Keratinocyte (primary cell): ENCODE data around the gene SMYD3. TPM values are rescaled to one million over a fixed set of nuclear protein-coding genes. Genes with fewer than 3 reads are reported as not detected.

Experiments used
- DNase-seq: peaks from one replicate; pipeline ENCODE4 v3.0.0-alpha.2; 2011; ENCODE audit warnings: low read depth, missing footprints, low spot score
- FAIRE-seq: peaks from 2 replicates; lab custom pipeline; 2011; peaks lifted over from hg19 to GRCh38; lab: Jason Lieb, UNC
- H2AFZ ChIP-seq: 2 replicates; pipeline ENCODE4 v1.6.0; 2012; ENCODE audit warnings: low read length, control low read depth, inconsistent platforms; ENCODE audit not compliant: control insufficient read depth
- H3K27ac ChIP-seq: 2 replicates; pipeline ENCODE4 v1.5.1; 2011; ENCODE audit warnings: low read length; ENCODE audit not compliant: control insufficient read depth, insufficient read depth
- H3K27me3 ChIP-seq: 3 replicates; pipeline ENCODE4 v1.6.0; 2011; ENCODE audit warnings: low read length; ENCODE audit not compliant: control insufficient read depth, insufficient read depth; ENCODE audit errors: extremely low read depth
- H3K36me3 ChIP-seq, 2 experiments: 2 replicates in 1 of 2; 3 replicates in 1 of 2; pipeline ENCODE4 v1.5.1; 2011; ENCODE audit warnings: low read length in 2 of 2, mild to moderate bottlenecking in 1 of 2; ENCODE audit not compliant: control insufficient read depth in 2 of 2, insufficient read depth in 2 of 2; ENCODE audit errors: extremely low read depth in 1 of 2
- H3K4me1 ChIP-seq: 3 replicates; pipeline ENCODE4 v1.5.1; 2011; ENCODE audit warnings: low read length; ENCODE audit not compliant: control insufficient read depth, insufficient read depth; ENCODE audit errors: extremely low read depth
- H3K4me2 ChIP-seq: 3 replicates; pipeline ENCODE4 v1.6.0; 2011; ENCODE audit warnings: low read depth, low read length; ENCODE audit not compliant: control insufficient read depth, insufficient read depth; ENCODE audit errors: extremely low read depth
- H3K4me3 ChIP-seq, 3 experiments: fragments of 200-600 bp in 1 of 3; sonication (generic) in 1 of 3; 2 replicates in 2 of 3; 3 replicates in 1 of 3; pipeline ENCODE4 v1.5.1; 2011 to 2016; ENCODE audit warnings: low read length in 3 of 3, mild to moderate bottlenecking in 3 of 3, control low read depth in 2 of 3, inconsistent platforms in 1 of 3, low read depth in 1 of 3, mixed read lengths in 1 of 3, mixed run types in 1 of 3, moderate library complexity in 1 of 3; ENCODE audit not compliant: control insufficient read depth in 2 of 3, insufficient read depth in 2 of 3; ENCODE audit errors: extremely low read depth in 1 of 3
- H3K79me2 ChIP-seq: 2 replicates; pipeline ENCODE4 v1.6.0; 2012; ENCODE audit warnings: low read length; ENCODE audit not compliant: control insufficient read depth, insufficient read depth
- H3K9ac ChIP-seq: 3 replicates; pipeline ENCODE4 v1.6.0; 2011; ENCODE audit warnings: low read length; ENCODE audit not compliant: control insufficient read depth, insufficient read depth; ENCODE audit errors: extremely low read depth
- H3K9me1 ChIP-seq: 3 replicates; pipeline ENCODE4 v1.6.0; 2011; ENCODE audit warnings: low read length; ENCODE audit not compliant: control insufficient read depth, insufficient read depth; ENCODE audit errors: extremely low read depth
- H3K9me3 ChIP-seq: 2 replicates; pipeline ENCODE4 v1.5.1; 2012; ENCODE audit warnings: low read depth, low read length; ENCODE audit not compliant: control insufficient read depth
- H4K20me1 ChIP-seq: 3 replicates; pipeline ENCODE4 v1.6.0; 2011; ENCODE audit warnings: low read length; ENCODE audit not compliant: control insufficient read depth, insufficient read depth; ENCODE audit errors: extremely low read depth
- CTCF ChIP-seq, 3 experiments: IDR thresholded peaks in 1 of 3; conservative IDR thresholded peaks in 1 of 3; optimal IDR thresholded peaks in 1 of 3; 2 replicates in 2 of 3; 3 replicates in 1 of 3; pipeline versions ENCODE3 to v1.5.1; 2011; ENCODE audit warnings: low read length in 3 of 3, mild to moderate bottlenecking in 3 of 3, moderate library complexity in 2 of 3, control low read depth in 1 of 3, inconsistent platforms in 1 of 3; ENCODE audit not compliant: insufficient read depth in 2 of 3; ENCODE audit errors: extremely low read depth in 1 of 3
- EZH2 ChIP-seq: IDR thresholded peaks from one replicate; pipeline ENCODE4 v1.6.1; 2012; ENCODE audit warnings: inconsistent platforms, mild to moderate bottlenecking, low read length, moderate library complexity
- dilution Hi-C: fragments of 300-500 bp; cut with MboI; formaldehyde crosslinking; loops from one replicate; pipeline ENCODE4 v1.7.0; 2020; ENCODE audit warnings: low sequenced_read_pairs; ENCODE audit not compliant: extremely low pct_ligation_motif_present
- polyA plus RNA-seq, 5 experiments: library from polyadenylated mRNA; depleted of rRNA in 3 of 5; stranded (reverse) in 3 of 5; stranded (forward) in 1 of 5; unstranded in 1 of 5; fragments of >200 nt; gene quantifications; 1 replicate in 1 of 5; 2 replicates in 3 of 5; 3 replicates in 1 of 5; pipeline versions ENCODE4 v1.2.1 to v1.2.3, GENCODE V29; 2011 to 2012; ENCODE audit warnings: missing spikeins in 2 of 5, low read depth in 1 of 5, low replicate concordance in 1 of 5

SMYD3 gene
- polyA plus RNA-seq, 1 donor (not counting 4 experiments of a cell fraction or from before 2014, with no cell fraction given), result 31.0 TPM

GRCh38 chr1:245855846-245856730 lies 651.0 kb downstream of the SMYD3 start:
- no peak overlapping the region for H3K4me2 ChIP-seq

GRCh38 chr1:245853291-245853690 lies 653.8 kb downstream of the SMYD3 start:
- no peaks in the 10 kb centered on the region for H3K9me3 ChIP-seq
- H3K4me3 ChIP-seq, result no peak overlapping the region
- FAIRE-seq (no peak), DNase-seq (no peak)
- H3K36me3 ChIP-seq, result no peaks in the 10 kb centered on the region
- H3K9ac ChIP-seq, result no peak overlapping the region
- TF ChIP-seq EZH2 (no peak), CTCF (optimal IDR thresholded peaks at IDR 0.05 in 1 of 3, IDR thresholded peaks at IDR 0.05 in 1 of 3, conservative IDR thresholded peaks at IDR 0.05 in 1 of 3; ENCODE audit: extremely low read depth in 1 of 3, insufficient read depth in 2 of 3, low read length in 3 of 3) (no peak)
- no peaks in the 10 kb centered on the region for H3K79me2 ChIP-seq
- H3K4me1 ChIP-seq, result no peaks in the 10 kb centered on the region
- no peaks in the 10 kb centered on the region for H4K20me1 ChIP-seq
- no peaks in the 10 kb centered on the region for H3K27me3 ChIP-seq
- H3K9me1 ChIP-seq, result no peaks in the 10 kb centered on the region
- H3K4me2 ChIP-seq, result no peak overlapping the region
- no peak overlapping the region for H3K27ac ChIP-seq
- dilution Hi-C loops, result no loop called here
- H2AFZ ChIP-seq, result no peak overlapping the region

More at GRCh38 chr1:245855846-245856730, 651.0 kb downstream of the SMYD3 start:
- peaks cover 5% of the 10 kb centered on the region for H3K4me1 ChIP-seq
- no peak overlapping the region for H2AFZ ChIP-seq
- H3K79me2 ChIP-seq, result no peaks in the 10 kb centered on the region
- no peak overlapping the region for H3K4me3 ChIP-seq
- no peaks in the 10 kb centered on the region for H4K20me1 ChIP-seq
- dilution Hi-C loops, result no loop called here
- no peak overlapping the region for H3K9ac ChIP-seq
- H3K27ac ChIP-seq, result no peak overlapping the region
- FAIRE-seq (no peak), DNase-seq (no peak)
- H3K9me1 ChIP-seq, result no peaks in the 10 kb centered on the region
- H3K36me3 ChIP-seq, result no peaks in the 10 kb centered on the region
- H3K9me3 ChIP-seq, result no peaks in the 10 kb centered on the region
- H3K27me3 ChIP-seq, result no peaks in the 10 kb centered on the region
- TF ChIP-seq EZH2 (no peak), CTCF (optimal IDR thresholded peaks at IDR 0.05 in 1 of 3, IDR thresholded peaks at IDR 0.05 in 1 of 3, conservative IDR thresholded peaks at IDR 0.05 in 1 of 3; ENCODE audit: extremely low read depth in 1 of 3, insufficient read depth in 2 of 3, low read length in 3 of 3) (no peak)
